DMS153 treated with DMSO at 0.1 percent for 48 hours (cell line): ENCODE measurements around the gene TBC1D9.
"Not testable (repeated sequence)": the region's sequence is repeated elsewhere in the genome, so short reads cannot be mapped to it uniquely, and the experiment has no call there.

Experiments
- DNase-seq: peaks from one replicate; lab custom pipeline; 2025; ENCODE audit not compliant: unreplicated experiment; lab: John Stamatoyannopoulos, UW

TBC1D9 gene

DNA sequence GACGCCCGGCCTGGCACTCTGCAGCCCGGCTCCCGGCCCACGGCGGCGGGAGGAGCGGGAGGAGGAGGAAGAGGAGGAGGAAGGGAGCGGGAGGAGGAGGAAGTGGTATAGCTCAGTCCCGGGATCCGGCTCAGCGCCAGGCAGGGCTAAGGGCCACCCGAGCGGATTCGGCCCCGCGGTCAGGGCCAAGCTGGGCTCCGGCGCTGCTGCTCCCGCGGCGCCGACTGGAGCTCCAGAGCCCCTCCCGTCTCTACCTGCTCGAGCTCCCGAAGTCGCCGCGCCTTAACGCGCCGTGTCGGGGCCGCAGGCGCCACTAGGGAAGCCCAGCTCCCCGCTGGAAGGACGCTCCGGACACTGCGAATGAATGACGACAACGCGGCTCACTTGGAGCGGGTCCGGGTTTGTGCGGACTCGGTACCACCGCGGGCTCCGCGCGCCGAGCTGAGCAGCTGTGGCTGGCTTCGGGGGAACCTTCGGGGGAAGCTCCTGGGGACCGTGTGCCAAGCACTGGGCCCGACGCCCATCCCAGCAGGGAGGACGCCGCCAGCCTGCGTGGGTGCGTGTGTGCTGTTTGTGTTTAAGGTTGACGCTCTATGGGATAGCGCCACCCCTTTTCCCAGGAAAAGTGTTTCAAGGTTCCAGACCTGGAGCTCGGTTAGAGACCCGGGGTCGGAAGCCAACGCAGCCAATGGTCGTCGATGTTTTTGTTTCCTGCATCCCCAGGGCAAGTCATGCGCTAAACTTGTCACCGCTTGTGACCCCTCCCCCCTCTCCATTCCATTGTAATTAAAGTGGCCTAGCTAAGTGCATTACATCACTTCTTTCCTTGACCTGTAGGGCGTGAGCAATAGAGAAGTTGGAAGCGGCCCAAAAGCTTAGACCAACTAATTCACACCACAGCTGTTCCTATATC lies at the start of gene TBC1D9:
Gene TBC1D9 (minus strand): TSS at position 67 of the 913 bp plus-strand sequence. CDS start 340 bp downstream, outside the sequence.
- DNase-seq: peak; percentile 72

DNA sequence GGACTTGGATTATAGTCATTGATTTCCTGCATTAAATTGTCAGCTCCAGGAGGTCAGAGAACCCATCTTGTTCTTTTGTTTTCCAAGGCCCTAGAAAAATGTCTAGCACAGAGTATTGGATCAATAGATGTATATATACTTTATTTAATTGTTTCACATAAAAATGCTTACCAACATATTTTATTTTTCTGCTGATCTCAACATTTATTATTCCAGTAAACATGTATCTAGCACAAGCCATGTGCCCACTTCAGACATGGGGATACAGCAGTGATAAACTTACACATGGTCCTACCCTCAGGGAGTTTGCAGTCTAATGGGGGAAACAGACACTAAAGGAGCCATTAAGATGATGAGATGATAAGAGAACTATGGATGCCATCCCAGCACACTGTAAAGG lies 49.1 kb upstream of the TBC1D9 start:
- no peak for DNase-seq

DNA sequence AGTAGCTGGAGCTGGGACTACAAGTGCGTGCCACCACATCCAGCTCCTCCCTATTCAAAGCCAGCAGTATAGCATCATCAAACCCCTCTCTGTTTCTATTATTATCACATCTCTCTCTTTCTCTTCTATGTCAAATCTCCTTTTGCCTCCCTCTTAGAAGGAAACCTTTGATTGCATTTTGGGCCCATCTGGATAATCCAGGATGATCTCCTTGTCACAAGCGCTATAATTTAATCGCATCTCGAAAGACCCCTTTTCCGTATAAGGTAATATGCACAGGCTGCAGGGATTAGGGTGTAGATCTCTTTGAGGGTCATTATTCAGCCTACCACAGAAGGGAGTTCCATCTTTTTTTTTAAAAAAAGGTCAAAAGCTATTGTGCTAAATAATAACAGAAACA lies 46.4 kb upstream of the TBC1D9 start:
- no peak for DNase-seq

DNA sequence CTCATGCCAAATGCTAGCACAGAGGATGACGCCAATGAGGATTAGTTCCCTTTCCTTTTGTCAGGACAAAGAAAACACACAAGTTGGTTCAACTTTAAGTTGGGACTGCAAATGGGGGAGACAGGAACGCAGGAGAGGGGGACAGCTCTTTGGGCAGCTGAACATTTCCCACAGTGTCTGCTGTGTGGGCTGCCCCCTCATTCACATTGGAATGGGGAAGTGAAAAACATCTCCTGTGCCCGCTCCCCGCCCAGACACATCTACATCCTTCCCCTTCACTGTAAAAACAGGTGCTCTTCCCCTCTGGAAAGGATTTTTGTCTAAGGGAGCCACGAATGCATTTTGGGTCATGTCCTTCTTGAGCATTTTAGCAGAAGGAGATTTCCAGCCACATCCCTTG lies 44.5 kb upstream of the TBC1D9 start:
- DNase-seq: no peak

DNA sequence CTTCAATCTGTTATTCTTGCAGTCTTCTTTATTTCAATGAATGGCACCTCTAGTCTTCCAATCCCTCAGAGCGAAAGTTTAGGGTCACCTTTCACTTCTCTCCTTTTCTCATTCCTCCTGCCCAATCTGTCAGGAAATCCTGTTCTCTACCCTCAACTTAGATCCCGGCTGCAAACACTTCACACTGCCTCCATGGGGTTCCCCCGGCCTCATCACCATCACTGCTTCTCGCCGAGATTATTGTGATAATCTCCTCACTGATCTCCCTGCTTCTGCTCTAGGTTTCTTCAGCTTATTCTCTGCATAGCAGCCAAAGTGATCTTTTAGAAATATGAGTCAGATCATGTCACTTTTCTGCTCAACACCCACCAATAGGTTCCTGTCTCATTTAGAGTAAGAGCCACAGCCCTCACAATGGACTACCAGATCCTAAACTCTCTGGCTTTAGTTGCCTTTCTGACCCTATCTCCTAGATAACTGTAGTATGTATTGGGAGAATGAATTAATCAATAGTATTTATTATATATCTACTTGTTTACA lies 43.6 kb upstream of the TBC1D9 start:
- DNase-seq: no peak

DNA sequence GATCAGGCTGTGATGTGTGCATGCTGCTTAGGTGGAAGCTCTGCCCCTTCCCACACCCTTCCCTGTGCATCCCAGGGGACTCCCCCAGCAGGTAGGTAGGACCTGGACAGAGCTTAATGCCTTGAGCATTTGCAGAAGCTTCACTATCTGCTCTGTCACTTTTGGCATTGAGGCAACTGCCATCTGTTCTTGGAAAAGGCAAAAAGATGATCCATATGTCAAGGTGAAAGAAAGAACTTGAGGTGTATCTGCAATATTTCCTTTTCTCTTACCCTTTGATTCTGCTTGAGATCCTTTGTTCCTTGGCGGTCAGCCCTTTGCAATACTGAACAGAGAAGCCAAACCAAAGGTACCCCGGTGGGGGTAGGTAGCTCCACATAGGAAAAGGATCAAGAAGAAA lies 37.1 kb upstream of the TBC1D9 start:
- no peak for DNase-seq

DNA sequence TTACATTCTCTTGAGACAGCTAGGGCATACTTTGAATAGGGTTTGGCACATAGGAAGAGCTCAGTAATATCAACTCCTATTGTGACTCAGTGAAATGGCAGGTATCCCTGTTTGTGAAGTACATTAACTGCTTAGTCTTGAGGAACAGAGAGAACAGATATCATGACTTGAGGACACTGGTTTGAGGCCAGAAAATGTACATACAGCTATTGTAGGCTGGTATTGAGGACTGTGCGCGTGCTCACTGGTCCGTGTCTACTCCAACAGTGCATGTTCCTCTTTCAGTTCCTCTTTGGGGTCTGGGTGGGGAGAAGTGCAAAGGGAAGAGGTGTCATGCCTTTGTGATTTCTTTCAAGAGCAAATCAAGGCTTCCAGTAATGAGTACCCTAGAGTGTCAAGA lies 34.6 kb upstream of the TBC1D9 start:
- no peak for DNase-seq

DNA sequence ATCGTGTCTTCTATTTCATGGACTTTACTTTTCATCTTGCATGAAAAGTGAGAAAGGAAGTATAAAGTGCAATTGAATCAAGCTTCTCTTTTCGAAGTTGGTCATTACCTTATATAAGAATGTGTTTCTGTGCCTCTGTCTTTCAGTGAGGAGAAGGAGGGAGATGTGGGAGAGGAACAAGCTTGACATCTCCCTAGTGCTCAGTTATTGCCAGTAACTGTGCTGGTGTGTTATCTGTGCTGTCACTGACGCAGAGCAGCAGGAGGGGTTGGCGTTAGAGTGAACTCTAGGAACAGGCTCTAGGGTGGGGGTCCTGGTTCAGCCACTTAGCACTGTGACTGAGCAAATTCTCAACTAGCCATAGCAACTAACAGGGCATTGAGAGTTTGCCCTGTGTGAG lies 34.0 kb upstream of the TBC1D9 start:
- DNase-seq: no peak

DNA sequence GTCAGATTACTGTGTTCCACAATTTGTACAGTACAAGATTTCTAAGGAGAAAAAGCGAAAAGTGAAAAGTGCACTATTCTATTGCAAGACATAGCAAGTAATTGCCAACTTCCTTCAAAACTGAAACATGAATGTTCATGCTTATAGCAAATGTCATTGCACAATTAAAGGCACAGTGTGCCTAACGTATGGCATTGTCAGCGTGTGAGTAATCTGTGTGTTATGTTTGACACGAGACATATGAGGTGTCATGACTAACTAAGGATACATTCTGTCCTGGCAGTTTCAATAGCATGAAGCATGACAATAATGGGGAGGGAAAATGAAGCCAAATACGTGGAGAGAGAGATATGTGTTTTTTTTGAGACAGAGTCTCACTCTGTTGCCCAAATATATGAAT lies 33.6 kb upstream of the TBC1D9 start:
- no peak for DNase-seq

DNA sequence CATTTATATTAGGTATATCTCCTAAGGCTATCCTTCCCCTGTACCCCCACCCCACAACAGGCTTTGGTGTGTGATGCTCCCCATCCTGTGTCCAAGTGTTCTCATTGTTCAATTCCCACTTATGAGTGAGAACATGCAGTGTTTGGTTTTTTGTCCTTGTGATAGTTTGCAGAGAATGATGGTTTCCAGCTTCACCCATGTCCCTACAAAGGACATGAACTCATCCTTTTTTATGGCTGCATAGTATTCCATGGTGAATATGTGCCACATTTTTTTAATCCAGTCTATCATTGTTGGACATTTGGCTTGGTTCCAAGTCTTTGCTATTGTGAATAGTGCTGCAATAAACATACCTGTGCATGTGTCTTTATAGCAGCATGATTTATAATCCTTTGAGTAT lies 26.6 kb upstream of the TBC1D9 start:
- DNase-seq: not testable (repeated sequence)

DNA sequence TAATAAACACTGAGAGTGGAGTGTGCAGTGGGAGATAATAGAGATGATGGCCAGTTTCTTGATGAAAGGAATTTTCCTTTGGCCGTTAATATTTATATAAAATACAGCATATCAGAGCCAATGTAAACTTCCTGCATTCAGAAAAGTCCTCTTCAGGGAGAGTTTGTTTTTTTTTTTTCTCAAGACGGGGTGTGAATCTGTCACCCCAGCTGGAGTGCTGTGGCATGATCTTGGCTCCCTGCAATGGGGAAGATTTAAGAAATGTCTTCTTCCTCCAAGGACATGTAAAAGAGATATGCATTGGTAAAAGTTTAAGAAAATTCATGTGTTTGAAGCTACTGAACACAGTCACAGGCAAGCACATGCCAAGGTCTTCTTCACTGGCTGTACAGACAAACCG lies 25.4 kb upstream of the TBC1D9 start:
- DNase-seq: no peak

DNA sequence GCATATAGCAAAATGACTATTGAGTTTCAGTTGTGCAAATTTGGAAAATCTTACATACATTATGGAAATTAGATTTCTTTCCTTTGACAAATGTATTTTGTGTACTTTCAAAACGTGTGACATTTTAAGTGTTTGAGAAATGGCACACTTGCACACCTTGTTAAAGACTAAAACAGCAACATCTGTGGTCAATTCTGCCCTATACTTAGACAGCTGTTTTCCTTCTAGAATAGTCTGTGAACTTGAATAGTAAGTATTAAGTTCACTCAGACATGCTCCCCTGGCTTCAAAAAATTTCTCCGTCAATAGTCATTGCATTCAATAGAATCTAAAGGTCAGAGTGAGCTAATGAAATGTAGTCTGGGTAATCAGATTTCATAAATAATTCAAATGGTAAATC lies 21.7 kb upstream of the TBC1D9 start:
- DNase-seq: no peak

DNA sequence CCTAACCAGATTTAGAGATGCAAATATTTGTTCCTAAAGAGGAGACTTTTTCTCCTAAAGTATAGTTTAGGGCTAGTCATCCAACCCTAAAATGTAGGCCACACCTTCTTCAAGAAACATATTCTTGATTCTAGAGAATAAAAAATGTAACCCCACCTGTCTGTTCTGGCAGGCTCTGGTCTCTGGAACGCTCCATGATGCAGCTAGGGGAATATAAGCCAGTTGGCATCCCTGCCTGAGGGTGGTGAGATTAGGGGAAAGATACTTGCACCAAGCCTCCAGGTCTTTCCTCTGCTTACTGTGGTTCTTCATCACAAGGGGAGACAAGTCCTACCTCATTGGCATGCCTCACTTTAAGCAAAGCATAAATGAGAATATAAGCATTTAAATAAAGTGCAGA lies 21.2 kb upstream of the TBC1D9 start:
- DNase-seq: no peak

DNA sequence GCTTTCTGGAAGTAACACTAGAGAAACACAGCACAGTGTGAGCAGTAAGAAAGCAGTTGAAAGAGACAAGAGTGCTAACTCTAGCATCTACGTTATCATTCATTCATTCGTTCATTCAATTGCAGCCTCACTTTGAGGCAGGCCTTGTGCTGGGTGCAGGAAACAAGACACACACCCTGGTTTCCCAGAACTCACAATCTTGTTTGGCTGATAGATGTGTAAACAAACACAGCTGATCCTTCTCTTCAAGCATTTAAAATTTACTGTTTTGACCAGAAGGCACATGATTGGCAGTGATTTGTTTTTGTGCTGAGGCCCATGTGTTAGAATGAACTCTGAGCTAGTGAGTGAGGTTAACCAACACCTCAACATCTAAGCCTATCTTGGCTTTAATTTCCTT lies 20.4 kb upstream of the TBC1D9 start:
- no peak for DNase-seq

DNA sequence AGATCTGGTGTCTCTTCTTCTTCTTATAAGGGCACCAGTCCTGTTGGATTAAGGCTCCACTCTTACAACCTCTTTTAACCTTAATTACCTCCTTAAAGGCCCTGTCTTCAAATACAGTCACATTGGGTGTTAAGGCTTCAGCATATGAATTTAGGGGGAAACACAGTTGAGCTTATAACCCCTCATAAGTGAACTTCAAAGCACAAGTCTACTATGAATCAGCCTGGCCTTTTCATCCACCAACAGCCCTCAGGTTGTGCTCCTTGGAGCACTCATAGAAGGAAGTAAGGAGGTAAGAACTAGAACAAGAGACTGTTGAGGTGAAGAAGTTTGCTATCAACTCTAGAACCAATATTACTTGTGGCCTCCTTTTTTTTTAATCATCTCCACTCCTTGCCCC lies 18.8 kb upstream of the TBC1D9 start:
- DNase-seq: no peak

DNA sequence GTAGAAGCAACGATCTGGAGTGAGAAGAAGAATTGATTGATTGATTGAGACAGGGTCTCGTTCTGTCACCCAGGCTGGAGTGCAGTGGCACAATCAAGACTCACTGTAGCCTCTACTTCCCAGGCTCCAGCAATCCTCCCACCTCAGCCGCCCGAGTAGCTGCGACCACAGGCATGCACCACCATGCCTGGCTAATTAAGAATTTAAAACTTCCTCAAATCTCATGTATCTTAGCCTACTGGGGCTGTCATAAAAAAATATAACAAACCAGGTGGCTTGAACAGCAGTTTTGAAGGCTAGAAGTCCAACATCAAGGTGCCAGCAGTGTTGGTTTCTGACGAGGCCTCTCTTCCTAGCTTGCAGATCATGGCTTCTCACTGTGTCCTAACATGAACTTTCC lies 18.3 kb upstream of the TBC1D9 start:
- DNase-seq: no peak

DNA sequence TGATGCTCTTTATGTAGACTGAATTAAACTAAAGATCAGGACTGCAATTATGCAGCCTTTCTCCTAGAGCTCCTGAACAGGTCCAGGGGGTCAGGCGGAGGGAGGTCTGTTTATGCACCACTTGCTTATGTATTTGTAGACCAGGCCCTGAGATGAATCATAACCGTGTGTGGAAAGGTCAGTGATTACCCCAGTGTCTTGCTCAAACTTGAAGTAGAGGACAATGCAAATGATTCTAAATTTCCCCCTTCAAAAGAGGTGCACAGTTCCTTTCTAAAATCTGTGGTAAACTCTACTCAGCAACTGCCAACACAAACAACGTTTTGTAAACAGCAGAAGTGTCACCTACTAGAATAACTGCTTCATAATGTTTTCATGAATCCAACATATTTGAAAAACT lies 13.0 kb upstream of the TBC1D9 start:
- no peak for DNase-seq

DNA sequence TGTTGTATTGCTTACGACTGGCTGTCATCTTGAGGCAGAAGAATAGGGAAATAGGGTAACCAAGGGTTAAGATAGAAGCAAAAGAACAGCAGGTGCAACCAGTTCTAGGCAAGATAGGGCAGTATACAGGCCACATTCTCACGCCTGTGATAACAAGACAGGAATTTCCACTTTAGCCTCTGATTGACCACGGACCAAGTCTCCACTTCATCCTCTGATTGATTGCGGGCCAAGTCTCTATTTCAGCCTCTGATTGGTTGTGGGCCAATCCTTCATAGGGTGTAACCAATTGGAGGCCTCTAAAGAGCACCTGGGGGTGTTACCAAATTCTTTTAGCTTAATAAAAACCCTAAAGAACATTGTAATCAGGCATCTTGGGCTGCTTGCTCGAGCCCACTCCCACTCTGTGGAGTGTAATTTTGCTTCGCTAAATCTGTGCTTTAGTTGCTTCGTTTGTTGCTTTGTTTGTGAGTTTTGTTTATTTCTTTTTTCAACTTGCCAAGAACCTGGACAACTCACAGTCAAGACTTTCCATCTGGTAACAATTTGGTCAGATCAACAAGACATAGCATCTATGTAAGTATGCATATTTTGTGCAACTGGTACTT lies 8.7 kb upstream of the TBC1D9 start:
- no peak for DNase-seq

DNA sequence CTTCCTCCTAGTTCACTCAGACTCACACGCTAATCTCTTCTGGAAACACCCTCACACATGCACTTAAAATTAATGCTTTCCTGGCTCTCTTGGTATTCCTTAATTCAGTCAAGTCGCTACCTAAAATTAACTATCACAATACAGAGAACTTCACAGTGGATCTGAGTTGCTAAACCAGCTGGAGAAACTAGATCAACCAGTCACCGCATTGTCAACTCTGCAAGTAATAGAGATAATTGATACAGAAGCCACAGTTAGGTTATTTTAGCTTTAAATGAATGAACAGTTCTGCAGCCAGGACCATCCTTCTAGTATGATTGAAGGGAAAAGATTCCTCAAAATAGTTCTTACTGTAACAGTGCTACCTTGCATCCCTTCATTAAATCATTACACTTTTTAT lies 6.0 kb upstream of the TBC1D9 start:
- no peak for DNase-seq

DNA sequence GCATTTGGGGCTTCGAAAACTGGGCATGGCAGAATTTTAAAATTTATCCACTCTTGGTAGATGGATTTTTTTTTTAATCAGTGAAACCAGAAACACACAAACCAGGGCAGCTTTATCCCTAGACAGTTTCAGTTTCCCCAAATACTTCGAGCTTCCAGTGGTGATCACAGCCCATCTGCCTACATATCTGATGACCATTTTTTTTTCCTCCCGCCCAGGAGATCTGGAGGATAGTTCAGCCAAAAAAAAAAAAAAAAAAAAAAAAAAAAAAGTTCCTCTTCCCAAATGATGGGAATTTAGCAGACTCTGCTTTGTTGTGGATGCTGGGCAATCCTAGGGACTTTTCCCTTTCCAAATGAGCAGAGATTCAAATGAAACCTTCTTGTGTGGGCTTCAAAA lies 1.0 kb upstream of the TBC1D9 start:
- no peak for DNase-seq

DNA sequence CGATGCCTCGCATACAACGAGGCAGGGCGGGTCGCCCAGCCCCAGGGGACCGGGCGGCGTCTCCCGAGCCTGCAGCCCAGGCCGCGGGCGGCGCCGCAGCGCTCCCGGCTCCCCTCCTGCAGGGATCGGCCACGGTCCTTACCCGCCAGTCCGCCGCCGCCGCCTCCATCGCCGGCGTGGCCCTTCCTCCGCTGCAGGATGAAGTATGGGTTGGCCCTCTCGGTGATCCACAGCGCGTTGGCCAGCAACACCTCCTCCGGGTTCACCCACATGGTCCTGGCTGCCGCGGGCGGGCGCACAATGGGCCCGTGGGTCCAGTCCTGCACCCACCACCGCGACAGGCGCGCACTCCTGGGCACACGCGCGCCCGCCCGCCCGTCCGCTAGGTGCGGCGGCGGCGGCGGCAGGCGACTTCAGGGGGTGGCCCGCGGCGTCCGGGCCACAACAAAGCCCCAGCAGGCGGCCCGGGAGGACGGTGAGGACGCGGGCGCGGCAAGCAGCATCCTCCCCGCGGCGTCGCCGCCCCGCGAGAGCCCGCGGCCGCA lies 339 bp downstream of the TBC1D9 start:
- DNase-seq: peak; percentile 30
